Mesenchymal stem cell (in vitro differentiated cells and primary cell): Measurements from ENCODE around the gene VPS33B.

Experiments used
- DNase-seq: peaks from one replicate; pipeline ENCODE4 v3.0.0-alpha.2; 2013
- H2AFZ ChIP-seq: one replicate; pipeline ENCODE4 v1.6.1; 2013; ENCODE audit warnings: low read depth, mild to moderate bottlenecking, control low read depth, inconsistent platforms, low read length, moderate library complexity
- H2AK5ac ChIP-seq: 2 replicates; pipeline ENCODE4 v1.6.1; 2013; ENCODE audit warnings: low read length, moderate library complexity, mild to moderate bottlenecking, inconsistent platforms; ENCODE audit not compliant: severe bottlenecking
- H2BK120ac ChIP-seq: one replicate; pipeline ENCODE4 v1.6.1; 2013; ENCODE audit warnings: low read depth, mild to moderate bottlenecking, inconsistent platforms, low read length, moderate library complexity
- H2BK12ac ChIP-seq, 2 experiments: one replicate each; pipeline ENCODE4 v1.6.1; 2013; ENCODE audit warnings: inconsistent platforms in 2 of 2, low read length in 2 of 2, mild to moderate bottlenecking in 2 of 2, moderate library complexity in 2 of 2, control low read depth in 1 of 2
- H2BK15ac ChIP-seq: one replicate; pipeline ENCODE4 v1.6.1; 2013; ENCODE audit warnings: mild to moderate bottlenecking, low read depth, inconsistent platforms; ENCODE audit not compliant: poor library complexity, severe bottlenecking
- H2BK5ac ChIP-seq: 2 replicates; pipeline ENCODE4 v1.6.1; 2013; ENCODE audit warnings: low read depth, mild to moderate bottlenecking, low read length, control low read depth, inconsistent platforms; ENCODE audit not compliant: poor library complexity, severe bottlenecking
- H3K14ac ChIP-seq, 2 experiments: one replicate each; pipeline ENCODE4 v1.6.1; 2013; ENCODE audit warnings: inconsistent platforms in 2 of 2, low read length in 2 of 2, control low read depth in 1 of 2, mild to moderate bottlenecking in 1 of 2, moderate library complexity in 1 of 2
- H3K18ac ChIP-seq, 2 experiments: one replicate each; pipeline ENCODE4 v1.6.1; 2013; ENCODE audit warnings: inconsistent platforms in 2 of 2, low read length in 2 of 2, control low read depth in 1 of 2, low read depth in 1 of 2, mild to moderate bottlenecking in 1 of 2
- H3K23ac ChIP-seq, 2 experiments: one replicate each; pipeline ENCODE4 v1.6.1; 2013; ENCODE audit warnings: inconsistent platforms in 2 of 2, low read length in 2 of 2, mild to moderate bottlenecking in 2 of 2, moderate library complexity in 2 of 2, control low read depth in 1 of 2
- H3K27ac ChIP-seq: 2 replicates; pipeline ENCODE4 v1.5.1; 2013; ENCODE audit warnings: mild to moderate bottlenecking, moderate library complexity, low read length, control low read depth, inconsistent platforms; ENCODE audit not compliant: poor library complexity, severe bottlenecking
- H3K27me3 ChIP-seq, 2 experiments: 2 replicates each; pipeline versions ENCODE4 v1.6.1 to v1.7.0; 2013; ENCODE audit warnings: low read length in 2 of 2, mild to moderate bottlenecking in 2 of 2, moderate library complexity in 2 of 2, control low read depth in 1 of 2, inconsistent platforms in 1 of 2; ENCODE audit not compliant: control insufficient read depth in 1 of 2, insufficient read depth in 1 of 2
- H3K36me3 ChIP-seq, 2 experiments: 2 replicates each; pipeline versions ENCODE4 v1.6.1 to v1.7.0; 2013; ENCODE audit warnings: low read length in 2 of 2, control low read depth in 1 of 2, inconsistent platforms in 1 of 2, low read depth in 1 of 2, mild to moderate bottlenecking in 1 of 2; ENCODE audit not compliant: insufficient read depth in 2 of 2, control insufficient read depth in 1 of 2
- H3K4ac ChIP-seq, 2 experiments: one replicate each; pipeline ENCODE4 v1.6.1; 2013; ENCODE audit warnings: inconsistent platforms in 2 of 2, low read length in 2 of 2, mild to moderate bottlenecking in 2 of 2, moderate library complexity in 2 of 2, control low read depth in 1 of 2, low read depth in 1 of 2
- H3K4me1 ChIP-seq: 2 replicates; pipeline ENCODE4 v1.6.1; 2013; ENCODE audit warnings: low read depth, low read length, control low read depth; ENCODE audit not compliant: control insufficient read depth, insufficient read depth
- H3K4me2 ChIP-seq: 2 replicates; pipeline ENCODE4 v1.6.1; 2013; ENCODE audit warnings: low read length, mild to moderate bottlenecking, inconsistent platforms; ENCODE audit not compliant: poor library complexity, severe bottlenecking
- H3K4me3 ChIP-seq, 2 experiments: 2 replicates each; pipeline versions ENCODE4 v1.5.1 to v1.7.0; 2013; ENCODE audit warnings: low read length in 2 of 2, mild to moderate bottlenecking in 2 of 2, control low read depth in 1 of 2, low read depth in 1 of 2; ENCODE audit not compliant: insufficient read depth in 1 of 2
- H3K79me1 ChIP-seq: replicated peaks from 2 replicates; pipeline ENCODE4 v1.6.1; 2013; ENCODE audit warnings: mild to moderate bottlenecking, control low read depth, low read length, inconsistent platforms; ENCODE audit not compliant: poor library complexity, severe bottlenecking
- H3K9ac ChIP-seq: 2 replicates; pipeline ENCODE4 v1.7.0; 2013; ENCODE audit warnings: mild to moderate bottlenecking, low read length, moderate library complexity
- H3K9me3 ChIP-seq: 2 replicates; pipeline ENCODE4 v1.7.0; 2013; ENCODE audit warnings: mild to moderate bottlenecking, low read length; ENCODE audit not compliant: control insufficient read depth
- H4K8ac ChIP-seq: one replicate; pipeline ENCODE4 v1.6.1; 2013; ENCODE audit warnings: inconsistent platforms, mild to moderate bottlenecking, low read length, moderate library complexity
- H4K91ac ChIP-seq: one replicate; pipeline ENCODE4 v1.6.1; 2013; ENCODE audit warnings: mild to moderate bottlenecking, low read length, inconsistent platforms
- WGBS: methylation state at CpG from one replicate; pipeline ENCODE4 v1.1.7; 2013; ENCODE audit warnings: mixed read lengths; 5-methylcytosine and 5-hydroxymethylcytosine counted together

VPS33B gene

DNA sequence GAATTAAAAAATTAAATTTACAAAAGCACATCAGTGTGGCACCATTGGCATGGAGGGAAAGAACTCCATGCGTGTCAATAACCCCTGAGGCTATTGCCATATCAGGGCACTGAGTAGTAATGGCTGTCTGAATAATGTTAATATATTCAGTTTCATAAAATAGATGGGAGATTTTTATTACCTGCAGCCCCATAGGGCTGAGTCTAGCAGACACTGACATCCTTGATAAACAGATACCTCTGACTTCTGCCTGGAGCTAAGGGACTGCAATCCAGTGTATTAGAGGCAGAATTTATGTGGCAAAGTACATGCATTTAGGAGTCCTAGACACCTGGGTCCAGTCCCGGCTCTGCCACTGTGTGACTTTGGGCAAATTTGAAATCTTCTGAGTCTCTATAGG is 38.8 kb upstream of the VPS33B start:
- Histone ChIP-seq H2BK12ac (no peak overlapping the region), H2BK5ac (no peak overlapping the region), H2BK120ac (no peak overlapping the region), H3K23ac (no peak overlapping the region), H3K18ac (no peak overlapping the region), H4K91ac (no peak overlapping the region), H2AK5ac (no peak overlapping the region), H4K8ac (no peak overlapping the region), H3K79me1 (no peaks in the 10 kb centered on the region), H3K27me3 (peaks cover 11 to 37% of the 10 kb centered on the region in 2 experiments), H3K4ac (no peak overlapping the region), H3K4me2 (no peak overlapping the region), H3K4me3 (no peak overlapping the region), H3K9me3 (peaks cover 3% of the 10 kb centered on the region), H3K4me1 (no peaks in the 10 kb centered on the region), H2BK15ac (no peak overlapping the region), H2AFZ (no peak overlapping the region), H3K27ac (no peak overlapping the region), H3K14ac (no peak overlapping the region), H3K9ac (no peak overlapping the region), H3K36me3 (no peaks in the 10 kb centered on the region)
- DNase-seq: no peak
- whole genome bisulfite sequencing: 83% methylated on average over 2 of the region's 2 CpGs

DNA sequence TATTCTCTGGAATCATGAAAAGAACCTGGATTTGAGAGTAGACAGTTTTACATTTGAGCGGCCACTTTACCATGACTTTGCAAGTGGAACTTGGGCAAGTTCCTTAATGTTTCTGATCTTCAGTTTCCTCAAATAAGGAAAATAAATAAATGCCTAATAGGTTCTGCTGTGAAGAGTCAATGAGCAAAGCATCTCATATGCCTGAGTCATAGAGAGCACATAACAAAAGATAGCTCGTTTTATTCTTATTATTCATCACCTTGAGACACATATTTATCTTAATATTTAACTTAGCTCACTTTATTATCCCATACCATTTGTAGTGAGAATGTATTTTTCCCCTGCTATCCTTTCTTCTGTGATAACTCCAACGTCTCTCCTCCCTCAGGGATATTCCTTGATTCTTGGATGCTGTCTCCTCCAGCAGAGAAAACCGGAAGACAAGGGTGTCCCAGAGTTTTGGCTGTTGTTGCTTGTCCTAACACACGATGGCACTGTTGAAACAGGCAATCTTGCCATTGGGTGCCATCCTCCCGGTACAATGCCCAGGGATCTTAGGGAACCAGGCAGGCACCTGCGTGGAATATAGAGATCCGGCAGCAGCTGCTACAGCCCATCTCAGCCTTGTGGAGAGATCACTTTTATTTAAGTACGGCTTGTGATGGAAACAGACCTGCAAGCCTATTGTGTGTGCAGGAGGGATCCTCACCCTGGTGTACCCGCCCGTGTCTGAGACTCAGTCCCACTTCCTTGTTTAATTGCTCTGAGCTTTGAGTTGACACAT is 33.3 kb upstream of the VPS33B start:
- no peak overlapping the region for H3K4me2 ChIP-seq
- no peak overlapping the region for H3K27ac ChIP-seq
- H3K18ac ChIP-seq: no peak overlapping the region
- no peak overlapping the region for H3K4ac ChIP-seq
- no peak overlapping the region for H2BK12ac ChIP-seq
- no peak overlapping the region for H2AK5ac ChIP-seq
- H4K8ac ChIP-seq: no peak overlapping the region
- H3K4me1 ChIP-seq: peaks cover 2% of the 10 kb centered on the region
- H3K79me1 ChIP-seq: no peaks in the 10 kb centered on the region
- no peak overlapping the region for H3K4me3 ChIP-seq
- H3K9me3 ChIP-seq: no peaks in the 10 kb centered on the region
- H2BK5ac ChIP-seq: no peak overlapping the region
- no peak overlapping the region for H3K23ac ChIP-seq
- DNase-seq: peak; percentile 58
- H2BK120ac ChIP-seq: no peak overlapping the region
- H3K9ac ChIP-seq: no peak overlapping the region
- no peak overlapping the region for H4K91ac ChIP-seq
- 30% methylated on average over 11 of the region's 11 CpGs for WGBS
- no peaks in the 10 kb centered on the region for H3K36me3 ChIP-seq
- H3K14ac ChIP-seq: no peak overlapping the region
- H3K27me3 ChIP-seq: peaks cover 27 to 72% of the 10 kb centered on the region in 2 experiments
- no peak overlapping the region for H2AFZ ChIP-seq
- H2BK15ac ChIP-seq: no peak overlapping the region

DNA sequence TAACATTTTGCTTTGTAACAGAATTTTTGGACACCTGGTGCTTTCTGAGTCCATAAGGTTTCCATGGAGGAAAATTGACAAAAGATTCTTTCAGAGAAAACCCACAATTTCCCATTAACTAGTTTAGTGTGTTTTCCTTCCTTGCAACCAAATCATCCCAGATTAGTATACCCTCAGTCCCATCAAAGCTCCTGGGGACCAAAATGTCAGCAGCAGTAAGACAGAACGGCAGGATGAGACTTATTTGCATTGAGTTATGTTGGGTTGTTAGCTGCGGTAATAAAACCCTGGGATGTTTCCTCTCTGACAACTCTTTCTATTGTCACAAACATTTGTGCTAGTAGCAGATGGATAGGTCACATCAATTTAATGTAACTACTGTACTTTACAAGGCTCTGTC is 32.4 kb upstream of the VPS33B start:
- Histone ChIP-seq H2BK15ac (no peak overlapping the region), H3K9ac (no peak overlapping the region), H3K4me1 (peaks cover 2% of the 10 kb centered on the region), H2BK5ac (no peak overlapping the region), H3K14ac (no peak overlapping the region), H3K18ac (no peak overlapping the region), H3K27ac (no peak overlapping the region), H3K4me2 (no peak overlapping the region), H2AFZ (no peak overlapping the region), H3K79me1 (no peaks in the 10 kb centered on the region), H4K91ac (no peak overlapping the region), H3K4me3 (no peak overlapping the region), H3K27me3 (peaks cover 27 to 70% of the 10 kb centered on the region in 2 experiments), H3K9me3 (no peaks in the 10 kb centered on the region), H4K8ac (no peak overlapping the region), H3K36me3 (no peaks in the 10 kb centered on the region), H3K23ac (no peak overlapping the region), H2BK12ac (no peak overlapping the region), H2AK5ac (no peak overlapping the region), H3K4ac (no peak overlapping the region), H2BK120ac (no peak overlapping the region)
- 93% methylated on average over 2 of the region's 2 CpGs for WGBS
- DNase-seq: no peak

DNA sequence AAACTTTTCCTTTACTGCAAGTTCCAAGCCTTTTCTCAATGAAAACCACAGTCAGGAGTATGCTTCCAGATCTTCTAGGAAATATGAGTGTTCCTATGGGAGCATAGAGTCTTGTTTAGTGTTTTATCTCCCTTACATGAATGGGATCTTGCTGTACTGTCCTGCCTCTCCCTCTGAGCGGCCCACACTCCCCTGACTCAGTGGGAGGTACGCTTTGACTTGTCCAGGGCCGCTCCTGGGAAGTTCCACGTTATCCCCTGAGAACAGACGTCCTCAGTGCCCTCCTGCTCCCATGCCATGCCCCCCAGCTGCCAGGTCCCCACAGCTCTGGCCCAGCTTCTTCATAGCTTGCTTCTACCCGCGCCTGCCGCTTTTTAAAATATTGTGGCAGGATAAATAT is 28.9 kb upstream of the VPS33B start:
- peaks cover 2% of the 10 kb centered on the region for H3K4me1 ChIP-seq
- H3K27me3 ChIP-seq: peaks cover 25 to 40% of the 10 kb centered on the region in 2 experiments
- H3K4ac ChIP-seq: no peak overlapping the region
- no peaks in the 10 kb centered on the region for H3K36me3 ChIP-seq
- no peak overlapping the region for H2BK12ac ChIP-seq
- H3K14ac ChIP-seq: no peak overlapping the region
- H3K9ac ChIP-seq: no peak overlapping the region
- WGBS: 41% methylated on average over 5 of the region's 8 CpGs
- H2BK120ac ChIP-seq: no peak overlapping the region
- H2AK5ac ChIP-seq: no peak overlapping the region
- H2AFZ ChIP-seq: no peak overlapping the region
- no peak for DNase-seq
- no peak overlapping the region for H3K23ac ChIP-seq
- H3K4me2 ChIP-seq: no peak overlapping the region
- no peak overlapping the region for H3K27ac ChIP-seq
- no peak overlapping the region for H4K8ac ChIP-seq
- no peak overlapping the region for H2BK5ac ChIP-seq
- no peaks in the 10 kb centered on the region for H3K79me1 ChIP-seq
- H2BK15ac ChIP-seq: no peak overlapping the region
- no peaks in the 10 kb centered on the region for H3K9me3 ChIP-seq
- no peak overlapping the region for H3K4me3 ChIP-seq
- no peak overlapping the region for H4K91ac ChIP-seq
- no peak overlapping the region for H3K18ac ChIP-seq
